HG03196 (cell line): Measurements from ENCODE around the gene BLID.

Source experiments
- ATAC-seq: cut with Tn5 transposase; IDR thresholded peaks from one replicate; pipeline ENCODE4 v1.9.1; 2021; ENCODE audit not compliant: unreplicated experiment

The BLID gene

DNA sequence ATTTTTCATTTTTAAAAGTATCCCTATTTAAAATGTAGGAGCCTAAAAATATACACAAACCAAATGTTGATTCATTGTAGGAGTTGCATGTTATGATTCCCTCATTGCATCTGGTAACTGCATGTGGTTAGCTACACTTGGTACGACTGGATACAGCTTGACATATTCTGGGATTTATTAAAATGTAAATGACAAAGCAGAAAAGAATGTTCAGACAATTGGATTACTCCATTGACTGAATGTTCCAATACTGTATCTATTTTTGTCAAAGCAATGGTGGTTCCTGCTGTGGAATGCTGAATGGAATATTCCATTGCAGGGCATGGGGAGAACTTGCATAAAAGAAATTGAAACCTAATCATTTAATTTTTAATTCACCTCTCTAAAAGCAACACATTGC, 30.8 kb downstream of the BLID start:
- no peak for ATAC-seq

DNA sequence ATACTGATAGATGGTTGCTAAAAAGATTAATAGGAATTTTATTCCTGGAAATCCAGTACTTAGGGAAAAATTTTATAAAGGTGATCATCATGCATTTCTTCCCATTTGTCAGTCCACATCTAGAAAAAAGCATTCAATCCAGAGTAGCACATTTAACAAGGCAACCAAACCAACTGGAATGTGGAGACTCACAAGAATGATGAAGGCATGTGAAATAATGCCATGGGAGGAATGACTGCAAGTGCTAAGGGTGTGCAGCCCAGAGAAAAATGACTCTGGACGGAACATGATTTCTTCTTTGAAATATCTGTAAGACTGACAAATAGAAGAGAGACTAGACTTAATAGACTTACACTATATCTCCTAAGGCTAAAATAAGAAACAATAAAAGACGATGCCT, 33.8 kb downstream of the BLID start:
- ATAC-seq = no peak

DNA sequence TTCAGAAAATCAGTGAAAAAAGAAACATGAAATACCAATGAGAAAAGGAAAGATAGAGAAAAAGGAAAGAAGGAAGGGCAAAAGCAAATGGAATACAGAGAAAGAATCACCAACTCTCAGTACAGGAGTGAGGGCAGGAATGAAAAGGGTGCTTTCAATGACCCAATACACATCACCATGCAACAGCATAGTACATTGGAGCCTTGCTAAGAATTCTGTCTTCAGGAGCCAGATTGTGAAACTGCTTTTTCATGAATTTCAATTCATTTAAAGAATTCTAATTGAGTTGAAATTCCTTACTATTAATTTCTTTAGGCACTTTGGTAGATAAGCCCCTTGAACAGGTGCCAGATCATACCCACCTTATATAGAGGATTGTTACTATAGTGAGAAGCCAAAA, 34.9 kb downstream of the BLID start:
- no peak for ATAC-seq

DNA sequence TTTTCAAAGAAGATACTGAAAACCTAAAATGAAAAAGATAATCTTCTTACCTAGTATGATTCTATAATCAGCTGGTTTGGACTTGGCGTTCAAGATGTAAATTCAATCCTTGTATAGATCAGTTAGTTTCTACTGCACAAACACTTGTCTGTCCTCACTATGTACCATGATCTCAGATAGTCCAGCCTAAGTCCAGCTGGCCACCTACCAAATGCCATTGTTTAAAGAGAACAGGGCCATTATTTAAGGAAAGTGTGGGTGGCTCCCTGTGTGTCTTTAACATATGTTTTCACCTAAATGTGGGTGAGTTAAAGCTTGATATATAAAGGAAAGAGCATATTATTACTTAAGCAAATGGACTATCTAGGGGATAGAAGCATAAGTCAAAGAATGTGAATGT, 38.6 kb downstream of the BLID start:
- no peak for ATAC-seq

DNA sequence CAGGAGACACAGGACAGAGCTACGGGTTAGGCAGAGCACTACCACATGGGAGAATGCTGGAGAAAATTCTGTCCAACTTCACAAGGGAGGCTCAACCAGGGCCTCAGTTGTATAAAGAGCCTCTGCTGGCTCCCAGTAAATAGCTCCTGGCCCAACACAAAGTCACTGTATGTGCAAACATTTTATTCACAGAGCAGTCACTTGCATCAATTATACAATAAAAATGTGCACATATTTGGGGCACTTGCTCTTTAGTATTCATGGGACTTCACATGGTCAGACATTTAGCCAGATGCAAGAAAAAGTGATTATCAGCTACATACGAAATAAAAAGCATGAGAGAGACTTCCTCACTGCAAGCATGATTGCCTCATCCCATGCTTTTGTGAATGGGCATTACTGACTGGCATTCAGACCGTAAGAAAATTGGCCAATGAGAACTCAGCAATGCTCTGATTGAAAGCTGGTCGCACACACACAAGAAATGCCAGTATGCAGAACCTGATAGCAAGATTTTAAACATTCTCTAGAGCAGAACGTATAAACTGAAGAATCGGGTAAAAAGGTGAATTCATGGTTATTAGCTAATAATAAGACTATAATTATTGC, 39.4 kb downstream of the BLID start:
- no peak for ATAC-seq

DNA sequence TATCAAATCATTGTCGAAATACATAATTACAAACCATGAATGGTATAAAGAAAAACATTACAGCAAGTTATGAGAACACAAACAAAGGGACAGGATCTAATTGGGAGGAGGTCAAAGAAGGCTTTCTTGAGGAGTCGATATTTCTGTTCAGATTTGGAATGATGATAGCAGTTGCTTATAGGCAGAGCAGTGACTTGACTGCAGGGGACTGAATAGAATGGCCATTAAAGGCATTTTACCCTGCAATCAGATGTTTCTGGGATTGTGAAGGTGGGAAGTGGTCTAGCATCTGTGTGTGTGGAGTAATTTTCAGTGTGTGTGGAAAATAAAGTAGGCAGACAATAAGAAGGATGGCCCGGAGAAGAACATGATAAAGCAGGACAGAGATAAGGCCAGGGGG, 41.0 kb downstream of the BLID start:
- no peak for ATAC-seq

DNA sequence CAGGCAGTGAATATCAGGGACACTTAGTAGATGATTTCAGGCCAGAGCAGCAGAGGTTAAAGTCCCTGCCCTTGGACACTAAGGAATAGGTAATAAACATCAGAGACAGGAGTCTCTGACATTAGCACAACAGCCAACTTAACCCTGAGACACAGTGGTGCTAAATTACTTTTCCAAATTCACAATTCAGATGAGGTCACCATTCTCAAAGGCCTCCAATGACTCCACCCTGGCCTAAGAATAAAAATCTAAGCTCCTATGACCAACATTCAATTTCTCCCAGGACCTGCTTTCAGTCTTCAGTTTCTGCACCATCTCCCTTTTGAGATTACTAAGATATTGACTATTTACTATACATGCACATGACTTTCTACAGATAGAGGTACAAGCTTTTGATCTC, 42.0 kb downstream of the BLID start:
- no peak for ATAC-seq

DNA sequence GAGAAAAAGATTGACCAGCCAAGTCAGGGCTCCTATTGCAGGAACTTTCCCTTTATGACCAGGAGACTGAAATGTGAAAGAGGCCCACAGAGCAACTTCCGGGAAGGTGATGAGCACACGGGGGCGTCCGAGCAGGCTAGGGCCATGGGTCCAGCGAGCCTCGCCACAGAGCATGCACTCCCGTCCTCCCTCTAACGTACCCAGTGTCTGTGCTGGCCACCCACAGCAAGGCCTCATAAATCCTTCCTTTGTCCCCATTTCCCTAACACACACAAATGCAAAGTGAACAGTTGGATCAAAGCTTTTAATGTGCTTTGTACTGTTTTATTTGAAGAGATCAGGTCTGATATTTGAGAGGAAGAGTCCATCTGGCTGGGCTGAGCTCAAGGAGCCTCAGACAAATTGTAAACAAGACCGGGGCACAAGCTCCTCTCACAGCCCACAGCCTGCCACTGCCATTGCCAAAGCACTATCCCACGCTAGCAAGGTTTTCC, 44.3 kb downstream of the BLID start:
- ATAC-seq = no peak

DNA sequence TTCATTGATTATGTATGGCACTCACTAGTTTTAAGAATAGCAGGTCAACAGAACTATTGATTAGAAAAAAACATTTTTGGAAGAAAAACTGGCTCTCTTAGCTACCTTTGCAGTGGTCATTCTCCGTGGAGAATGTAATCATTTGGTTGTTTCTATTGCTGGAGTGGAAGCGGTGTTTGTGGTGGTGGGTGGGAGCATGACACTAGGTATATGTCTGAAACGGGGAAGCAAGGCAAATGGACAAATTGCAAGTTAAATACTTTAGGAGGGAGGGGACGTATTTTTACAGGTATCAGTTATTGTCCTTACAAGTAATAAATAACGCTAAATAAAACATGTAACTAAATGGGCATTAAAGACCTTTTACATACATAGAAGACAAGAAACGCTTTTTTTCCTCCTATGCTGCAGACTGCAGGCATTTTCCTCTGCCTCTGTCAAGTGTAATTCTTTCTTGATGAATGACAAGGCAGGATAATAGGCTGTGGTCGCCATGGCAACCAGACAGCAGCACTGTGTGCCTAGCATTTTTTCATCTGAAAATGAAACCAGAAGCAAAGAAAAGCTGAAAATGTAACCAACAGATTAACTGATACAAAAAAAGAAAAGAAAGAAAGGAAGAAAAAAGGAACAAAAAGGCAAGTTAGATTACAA, 46.2 kb downstream of the BLID start:
- ATAC-seq = no peak

DNA sequence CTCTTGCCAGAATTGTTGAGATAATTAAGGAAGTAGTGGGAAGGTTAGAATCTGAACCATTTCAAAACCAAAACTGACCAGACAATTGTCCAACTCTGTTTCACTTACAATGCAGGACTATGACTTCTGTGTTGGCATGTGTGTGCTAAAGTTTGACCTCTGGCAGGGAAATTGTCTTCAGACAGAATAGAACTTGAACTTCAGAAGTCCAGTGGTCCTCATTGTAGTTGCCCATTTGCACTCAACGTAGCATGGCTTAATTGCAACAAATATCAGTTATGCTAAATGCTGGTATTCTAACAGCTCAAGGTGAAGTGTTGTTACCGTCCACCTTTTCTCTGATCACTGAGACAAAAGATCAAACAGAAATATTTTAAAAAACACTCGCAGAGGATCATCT, 47.2 kb downstream of the BLID start:
- ATAC-seq = no peak

DNA sequence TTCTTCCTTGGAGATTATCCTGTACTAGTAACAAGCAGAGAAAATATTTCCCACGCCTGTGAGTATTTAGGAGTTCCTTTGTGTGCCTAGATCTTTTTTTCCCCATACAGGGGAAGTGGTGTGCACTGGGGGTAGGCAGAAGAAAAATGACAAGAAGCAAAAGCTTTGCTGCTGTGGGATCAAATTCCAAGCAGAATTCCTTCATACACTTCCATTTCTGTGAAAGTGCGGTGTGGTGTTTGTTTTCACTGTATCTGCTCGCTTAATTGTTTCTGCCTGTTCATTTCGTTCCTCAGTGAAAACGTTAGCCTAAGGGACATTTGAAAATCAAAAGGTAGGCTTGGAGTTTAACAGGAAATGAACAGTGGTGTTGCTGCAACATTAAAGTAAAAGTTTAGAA, 47.9 kb downstream of the BLID start:
- ATAC-seq = no peak
